Thyroid gland (tissue), 4 donors: Measurements from ENCODE around the gene CRISPLD2.

ENCODE experiments used
- POLR2A ChIP-seq, 2 donors: fragments of 450-650 bp; IDR thresholded peaks; one replicate each; pipeline ENCODE4 v1.6.1; 2017; ENCODE audit warnings: antibody characterized with exemption in 2 of 2, mild to moderate bottlenecking in 2 of 2, moderate library complexity in 1 of 2
- TF ChIP-seq, protein P1 (sequence below), 6 experiments: fragments of 200-600 bp in 3 of 6; fragments of 450-650 bp in 3 of 6; sonication (generic) in 3 of 6; IDR thresholded peaks; one replicate each; pipeline ENCODE4 v1.5.1; 2016 to 2019; ENCODE audit warnings: antibody characterized with exemption in 6 of 6, mild to moderate bottlenecking in 2 of 6, inconsistent platforms in 1 of 6, moderate library complexity in 1 of 6

DNA sequence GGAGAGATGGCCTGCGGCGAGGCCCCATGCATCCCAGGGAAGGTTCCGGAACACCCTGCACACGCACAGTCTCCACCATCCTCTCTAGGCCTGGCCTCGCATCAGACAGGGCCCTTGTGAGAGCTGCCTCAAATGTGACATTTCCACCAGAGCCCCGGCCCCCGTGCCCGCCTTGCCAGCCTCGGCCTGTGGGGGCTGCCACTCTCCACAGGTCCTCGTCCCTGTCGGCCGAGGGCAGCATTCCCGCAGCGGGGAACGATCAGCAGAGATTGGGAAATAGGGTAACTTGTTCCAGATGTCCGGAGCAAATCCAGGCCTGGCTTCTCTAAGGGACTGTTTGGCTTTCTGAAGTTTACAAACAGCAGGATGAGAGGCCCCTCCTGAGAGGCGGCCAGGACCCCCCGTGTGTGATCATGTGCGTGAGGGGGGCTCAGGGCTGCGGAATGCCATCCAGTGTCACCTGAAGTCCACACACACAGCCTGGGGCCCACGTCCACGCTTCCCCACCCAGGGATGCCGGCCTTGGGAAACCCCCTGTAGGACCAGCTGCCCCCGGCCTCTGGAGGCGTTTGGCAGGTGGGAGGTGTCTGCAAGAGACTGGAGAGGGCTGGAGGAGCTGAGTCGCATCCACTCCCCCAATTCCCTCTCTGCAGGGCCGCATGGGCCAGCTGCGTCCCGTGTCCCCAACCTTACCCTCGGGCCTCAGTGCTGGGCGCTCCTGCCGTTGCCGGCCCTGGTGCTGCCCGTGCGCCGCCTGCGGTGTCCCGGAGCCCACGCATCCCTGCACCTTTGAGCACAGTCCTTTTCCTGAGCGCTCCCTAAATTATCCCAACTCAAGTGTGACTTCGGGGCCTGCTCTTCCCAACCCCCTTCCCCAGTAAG lies 121.1 kb downstream of the CRISPLD2 start:
- TF ChIP-seq, protein P1, sequence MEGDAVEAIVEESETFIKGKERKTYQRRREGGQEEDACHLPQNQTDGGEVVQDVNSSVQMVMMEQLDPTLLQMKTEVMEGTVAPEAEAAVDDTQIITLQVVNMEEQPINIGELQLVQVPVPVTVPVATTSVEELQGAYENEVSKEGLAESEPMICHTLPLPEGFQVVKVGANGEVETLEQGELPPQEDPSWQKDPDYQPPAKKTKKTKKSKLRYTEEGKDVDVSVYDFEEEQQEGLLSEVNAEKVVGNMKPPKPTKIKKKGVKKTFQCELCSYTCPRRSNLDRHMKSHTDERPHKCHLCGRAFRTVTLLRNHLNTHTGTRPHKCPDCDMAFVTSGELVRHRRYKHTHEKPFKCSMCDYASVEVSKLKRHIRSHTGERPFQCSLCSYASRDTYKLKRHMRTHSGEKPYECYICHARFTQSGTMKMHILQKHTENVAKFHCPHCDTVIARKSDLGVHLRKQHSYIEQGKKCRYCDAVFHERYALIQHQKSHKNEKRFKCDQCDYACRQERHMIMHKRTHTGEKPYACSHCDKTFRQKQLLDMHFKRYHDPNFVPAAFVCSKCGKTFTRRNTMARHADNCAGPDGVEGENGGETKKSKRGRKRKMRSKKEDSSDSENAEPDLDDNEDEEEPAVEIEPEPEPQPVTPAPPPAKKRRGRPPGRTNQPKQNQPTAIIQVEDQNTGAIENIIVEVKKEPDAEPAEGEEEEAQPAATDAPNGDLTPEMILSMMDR (IDR thresholded peaks at IDR 0.05): no peak
- TF ChIP-seq POLR2A (IDR thresholded peaks at IDR 0.05): no peak
